Neural crest cell (in vitro differentiated cells): ENCODE results near the gene UTP11. TPM values are rescaled to one million over a fixed set of nuclear protein-coding genes. Genes with fewer than 3 reads are reported as not detected.

Experiments
- DNase-seq: peaks from one replicate; pipeline ENCODE4 v3.0.0; 2021; ENCODE audit warnings: low read depth, mixed read lengths, low spot score
- H3K27ac Mint-ChIP-seq: one replicate; pipeline ENCODE4 v1.8.0; 2021; ENCODE audit warnings: mild to moderate bottlenecking, mixed read lengths; ENCODE audit not compliant: unreplicated experiment
- H3K27me3 Mint-ChIP-seq: 2 replicates; pipeline ENCODE4 v1.8.0; 2021; ENCODE audit warnings: low read depth, mild to moderate bottlenecking, mixed read lengths
- H3K36me3 Mint-ChIP-seq: 2 replicates; pipeline ENCODE4 v1.8.0; 2021; ENCODE audit warnings: low read depth, mild to moderate bottlenecking, mixed read lengths
- H3K4me1 Mint-ChIP-seq: 2 replicates; pipeline ENCODE4 v1.8.0; 2021; ENCODE audit warnings: mixed read lengths
- H3K4me3 Mint-ChIP-seq: one replicate; pipeline ENCODE4 v1.8.0; 2021; ENCODE audit warnings: mild to moderate bottlenecking, mixed read lengths
- H3K9me3 Mint-ChIP-seq: 2 replicates; pipeline ENCODE4 v1.8.0; 2021; ENCODE audit warnings: mixed read lengths
- total RNA-seq: library from RNA; stranded (reverse); gene quantifications from 2 replicates; pipeline ENCODE4 v1.2.1, GENCODE V29; 2021
- TF ChIP-seq, protein P1 (sequence below): fragments of 200-600 bp; sonication (generic); conservative IDR thresholded peaks from 2 replicates; pipeline ENCODE4 v1.5.0; 2021; ENCODE audit warnings: antibody characterized with exemption, mild to moderate bottlenecking

UTP11 gene
- total RNA-seq, 1 donor from 2014 or later = 41.2 TPM

DNA sequence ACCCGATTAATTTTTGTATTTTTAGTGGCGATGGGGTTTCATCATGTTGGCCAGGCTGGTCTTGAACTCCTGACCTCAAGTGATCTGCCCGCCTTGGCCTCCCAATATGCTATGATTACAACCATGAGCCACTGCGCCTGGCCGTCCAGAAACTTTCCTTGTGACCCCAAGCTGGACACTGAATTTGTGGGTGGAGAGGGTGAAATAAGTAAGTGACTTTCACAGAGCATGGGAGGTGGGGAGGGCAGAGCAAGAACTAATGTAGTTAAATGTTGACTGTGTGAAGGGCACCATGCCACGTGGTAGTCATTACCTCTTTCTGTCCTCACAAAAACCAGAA is 2.7 kb upstream of the UTP11 start:
- Mint-ChIP-seq H3K9me3 (peaks cover 2% of the 10 kb centered on the region), H3K4me3 (peak overlapping the region; percentile 59), H3K27ac (no peak overlapping the region), H3K36me3 (peaks cover 3% of the 10 kb centered on the region), H3K4me1 (peaks cover 28% of the 10 kb centered on the region), H3K27me3 (no peaks in the 10 kb centered on the region)
- TF ChIP-seq, protein P1, sequence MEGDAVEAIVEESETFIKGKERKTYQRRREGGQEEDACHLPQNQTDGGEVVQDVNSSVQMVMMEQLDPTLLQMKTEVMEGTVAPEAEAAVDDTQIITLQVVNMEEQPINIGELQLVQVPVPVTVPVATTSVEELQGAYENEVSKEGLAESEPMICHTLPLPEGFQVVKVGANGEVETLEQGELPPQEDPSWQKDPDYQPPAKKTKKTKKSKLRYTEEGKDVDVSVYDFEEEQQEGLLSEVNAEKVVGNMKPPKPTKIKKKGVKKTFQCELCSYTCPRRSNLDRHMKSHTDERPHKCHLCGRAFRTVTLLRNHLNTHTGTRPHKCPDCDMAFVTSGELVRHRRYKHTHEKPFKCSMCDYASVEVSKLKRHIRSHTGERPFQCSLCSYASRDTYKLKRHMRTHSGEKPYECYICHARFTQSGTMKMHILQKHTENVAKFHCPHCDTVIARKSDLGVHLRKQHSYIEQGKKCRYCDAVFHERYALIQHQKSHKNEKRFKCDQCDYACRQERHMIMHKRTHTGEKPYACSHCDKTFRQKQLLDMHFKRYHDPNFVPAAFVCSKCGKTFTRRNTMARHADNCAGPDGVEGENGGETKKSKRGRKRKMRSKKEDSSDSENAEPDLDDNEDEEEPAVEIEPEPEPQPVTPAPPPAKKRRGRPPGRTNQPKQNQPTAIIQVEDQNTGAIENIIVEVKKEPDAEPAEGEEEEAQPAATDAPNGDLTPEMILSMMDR = no peak
- DNase-seq = no peak

DNA sequence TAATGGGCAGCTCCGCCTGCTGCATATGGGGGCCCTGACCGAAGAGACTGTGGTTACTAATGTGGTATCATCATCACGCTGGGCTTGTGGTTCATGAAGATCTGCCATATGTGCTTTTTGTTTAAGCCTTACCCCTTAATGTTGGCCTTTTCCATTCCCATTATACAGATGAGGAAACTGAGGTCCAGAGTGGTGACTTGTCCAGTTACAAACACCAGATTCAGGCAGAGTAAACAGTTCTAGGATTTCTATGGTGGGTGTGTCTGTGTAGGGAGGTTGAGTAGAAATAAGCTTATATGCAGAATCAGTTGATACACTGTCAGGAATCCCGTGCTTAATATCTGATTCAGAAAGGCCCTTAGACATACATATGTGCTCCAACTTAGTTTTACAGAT is 691 bp downstream of the UTP11 start:
- Mint-ChIP-seq H3K9me3 (peaks cover 2% of the 10 kb centered on the region), H3K27ac (peak overlapping the region; percentile 99), H3K4me3 (peak overlapping the region; percentile 99), H3K4me1 (peaks cover 29% of the 10 kb centered on the region), H3K27me3 (no peaks in the 10 kb centered on the region), H3K36me3 (peaks cover 3% of the 10 kb centered on the region)
- TF ChIP-seq, protein P1 = no peak
- no peak for DNase-seq

DNA sequence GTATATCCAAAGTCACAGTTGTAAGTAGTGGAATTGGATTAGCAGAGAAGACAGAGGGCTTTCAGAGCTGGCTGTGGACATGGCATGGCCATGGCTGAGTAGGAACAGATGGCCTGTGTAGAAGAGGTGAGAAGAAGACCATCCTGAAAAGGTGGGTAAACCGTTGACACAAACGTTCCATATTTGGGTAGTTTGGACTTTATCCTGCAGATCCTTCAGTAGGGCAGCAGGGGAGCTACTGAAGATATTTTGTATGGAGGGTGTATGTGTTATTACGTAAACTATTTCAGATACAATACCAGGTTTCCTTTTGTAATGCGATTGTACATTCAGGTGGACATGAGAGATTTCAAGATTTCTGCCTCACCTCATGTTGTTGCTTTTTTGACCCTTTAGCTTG is 1.6 kb downstream of the UTP11 start:
- peaks cover 2% of the 10 kb centered on the region for H3K9me3 Mint-ChIP-seq
- H3K4me3 Mint-ChIP-seq = peak overlapping the region; percentile 99
- peaks cover 3% of the 10 kb centered on the region for H3K36me3 Mint-ChIP-seq
- H3K4me1 Mint-ChIP-seq = peaks cover 28% of the 10 kb centered on the region
- DNase-seq = no peak
- TF ChIP-seq, protein P1 = peak; percentile 17
- no peak overlapping the region for H3K27ac Mint-ChIP-seq
- no peaks in the 10 kb centered on the region for H3K27me3 Mint-ChIP-seq

DNA sequence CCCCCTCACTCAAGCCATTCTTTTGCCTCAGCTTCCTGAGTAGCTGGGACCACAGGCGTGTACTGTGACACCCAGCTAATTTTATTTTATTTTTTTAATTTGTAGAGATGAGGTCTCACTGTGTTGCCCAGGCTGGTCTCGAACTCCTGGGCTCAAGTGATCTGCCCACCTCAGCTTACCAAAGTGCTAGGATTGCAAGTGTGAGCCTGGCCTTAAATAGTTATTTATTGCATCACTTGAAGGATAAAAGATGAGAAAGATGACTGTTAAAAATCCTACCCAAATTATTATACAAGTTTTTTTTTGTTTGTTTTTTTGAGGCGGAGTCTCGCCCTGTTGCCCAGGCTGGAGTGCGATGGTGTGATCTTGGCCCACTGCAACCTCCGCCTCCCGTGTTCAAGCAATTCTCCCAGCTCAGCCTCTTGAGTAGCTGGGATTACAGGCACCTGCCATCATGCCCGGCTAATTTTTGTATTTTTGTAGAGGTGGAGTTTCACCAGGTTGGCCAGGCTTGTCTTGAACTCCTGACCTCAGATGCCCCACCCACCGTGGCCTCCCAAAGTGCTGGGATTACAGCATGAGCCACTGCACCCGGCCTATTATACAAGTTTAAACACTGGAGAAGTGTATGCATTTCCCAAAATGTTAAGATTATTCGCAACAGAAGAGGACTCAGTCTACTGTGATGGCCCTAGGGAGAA is 2.3 kb downstream of the UTP11 start:
- Mint-ChIP-seq H3K4me3 (peak overlapping the region; percentile 42), H3K36me3 (peaks cover 3% of the 10 kb centered on the region), H3K27me3 (no peaks in the 10 kb centered on the region), H3K27ac (no peak overlapping the region), H3K4me1 (peaks cover 24% of the 10 kb centered on the region), H3K9me3 (peaks cover 2% of the 10 kb centered on the region)
- TF ChIP-seq, protein P1 = no peak
- no peak for DNase-seq

DNA sequence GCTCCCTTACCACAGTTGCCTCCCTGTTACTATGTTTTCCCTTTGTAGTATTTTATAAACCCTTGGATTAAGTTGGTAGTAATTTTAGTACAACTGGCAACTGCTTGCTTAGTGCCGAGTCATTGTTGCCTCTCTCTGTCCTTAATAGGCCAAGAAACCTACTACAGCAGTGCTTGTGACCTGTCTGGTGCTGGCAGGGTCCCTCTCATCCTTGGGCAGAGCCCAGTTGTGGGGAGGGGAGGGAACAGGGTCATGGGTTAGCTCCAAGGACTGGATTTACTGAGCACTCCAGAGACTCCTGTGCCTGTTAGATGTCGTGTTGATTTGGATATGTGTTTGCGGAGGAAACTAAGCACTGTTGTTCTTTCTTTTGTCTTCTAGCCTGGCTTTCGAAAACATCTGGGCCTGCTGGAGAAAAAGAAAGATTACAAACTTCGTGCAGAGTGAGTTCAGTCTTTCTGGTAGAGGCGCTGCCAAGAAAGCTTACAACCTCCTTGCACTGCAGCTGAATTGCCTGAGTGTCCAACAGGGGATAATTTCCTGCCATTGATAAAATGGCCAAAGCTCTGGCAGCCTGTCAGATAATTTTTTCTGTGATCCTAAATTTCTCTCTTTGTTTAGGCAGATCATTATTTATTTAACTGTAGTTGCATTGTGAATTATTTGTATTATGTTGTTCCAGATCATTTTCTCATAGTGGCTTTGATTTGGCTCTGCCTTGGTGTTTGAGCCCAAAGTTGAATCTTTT is 3.6 kb downstream of the UTP11 start:
- Mint-ChIP-seq H3K4me1 (peaks cover 24% of the 10 kb centered on the region), H3K36me3 (peaks cover 3% of the 10 kb centered on the region), H3K27ac (no peak overlapping the region), H3K27me3 (no peaks in the 10 kb centered on the region), H3K4me3 (peak overlapping the region; percentile 27), H3K9me3 (peaks cover 2% of the 10 kb centered on the region)
- TF ChIP-seq, protein P1 = no peak
- DNase-seq = no peak
